ENCODE results near the gene COL23A1.

- TF ChIP-seq CTCF (conservative IDR thresholded peaks at IDR 0.05; ENCODE audit: low read depth, low read length) = no peak
- no peak for TF ChIP-seq EZH2 (IDR thresholded peaks at IDR 0.05; ENCODE audit: low read length, unreplicated experiment)
Measured at GRCh38 chr5:178241231-178241663, 348.9 kb downstream of the COL23A1 start.

All from PC-3 (cell line).